Germinal center (tissue), 1 donor: Measurements from ENCODE around the gene GABRG3.

Experiments
- DNase-seq: peaks from one replicate; pipeline ENCODE4 v3.0.0; 2012; ENCODE audit warnings: mixed read lengths, low spot score

The GABRG3 gene

GRCh38 chr15:27473845-27474244 lies 502.9 kb downstream of the GABRG3 start:
- no peak for DNase-seq

GRCh38 chr15:27475395-27475794 lies 504.4 kb downstream of the GABRG3 start:
- no peak for DNase-seq

- DNase-seq, result no peak
These were observed 508.5 kb downstream of the GABRG3 start for GRCh38 chr15:27479296-27480140.

- no peak for DNase-seq
These were observed 509.2 kb downstream of the GABRG3 start for GRCh38 chr15:27480141-27480530.

- no peak for DNase-seq
These were observed 509.7 kb downstream of the GABRG3 start for GRCh38 chr15:27480642-27481041.

- DNase-seq, result no peak
These were observed 510.8 kb downstream of the GABRG3 start for GRCh38 chr15:27481768-27482167.

- no peak for DNase-seq
These were observed 511.3 kb downstream of the GABRG3 start for GRCh38 chr15:27482287-27482686.

GRCh38 chr15:27483124-27483523 lies 512.1 kb downstream of the GABRG3 start:
- no peak for DNase-seq

- no peak for DNase-seq
These were observed 514.3 kb downstream of the GABRG3 start for GRCh38 chr15:27485265-27485664.

- no peak for DNase-seq
These were observed 515.1 kb downstream of the GABRG3 start for GRCh38 chr15:27486051-27486450.

- DNase-seq, result no peak
These were observed 516.0 kb downstream of the GABRG3 start for GRCh38 chr15:27486683-27487647.

- no peak for DNase-seq
These were observed 516.9 kb downstream of the GABRG3 start for GRCh38 chr15:27487846-27488245.

GRCh38 chr15:27490867-27491595 lies 520.0 kb downstream of the GABRG3 start:
- no peak for DNase-seq

GRCh38 chr15:27491666-27492621 lies 521.0 kb downstream of the GABRG3 start:
- DNase-seq, result no peak

GRCh38 chr15:27495963-27496459 lies 525.0 kb downstream of the GABRG3 start:
- DNase-seq, result no peak

GRCh38 chr15:27498700-27499099 lies 527.7 kb downstream of the GABRG3 start:
- DNase-seq, result no peak

- no peak for DNase-seq
These were observed 528.2 kb downstream of the GABRG3 start for GRCh38 chr15:27499191-27499590.

GRCh38 chr15:27499719-27500118 lies 528.7 kb downstream of the GABRG3 start:
- DNase-seq, result no peak

- DNase-seq, result no peak
These were observed 529.2 kb downstream of the GABRG3 start for GRCh38 chr15:27500206-27500605.

- DNase-seq, result no peak
These were observed 535.8 kb downstream of the GABRG3 start for GRCh38 chr15:27506752-27507151.

GRCh38 chr15:27509014-27509413 lies 538.0 kb downstream of the GABRG3 start:
- DNase-seq, result no peak
